HEK293 (cell line): Measurements from ENCODE around the gene PDZD8.

ENCODE experiments used
- AEBP2 ChIP-seq: fragments of 450-650 bp; formaldehyde crosslinking; IDR thresholded peaks from 2 replicates; pipeline ENCODE4 v1.5.1; 2016; ENCODE audit warnings: missing biosample characterization, missing genetic modification characterization, borderline replicate concordance
- BCL11A ChIP-seq: fragments of 450-650 bp; formaldehyde crosslinking; IDR thresholded peaks from 2 replicates; pipeline ENCODE4 v1.5.1; 2016; ENCODE audit warnings: low read depth, missing biosample characterization, missing genetic modification characterization
- FEZF1 ChIP-seq: fragments of 450-650 bp; formaldehyde crosslinking; IDR thresholded peaks from 2 replicates; pipeline ENCODE4 v1.5.1; 2016; ENCODE audit warnings: missing biosample characterization, missing genetic modification characterization
- HOXC10 ChIP-seq: sonication (generic); formaldehyde crosslinking; IDR thresholded peaks from 2 replicates; pipeline ENCODE4 v1.8.1; 2023; ENCODE audit warnings: mild to moderate bottlenecking, missing genetic modification reagents
- KLF7 ChIP-seq: fragments of 450-650 bp; formaldehyde crosslinking; IDR thresholded peaks from 2 replicates; pipeline ENCODE4 v1.5.1; 2016; ENCODE audit warnings: missing biosample characterization, missing genetic modification characterization, borderline replicate concordance
- PATZ1 ChIP-seq: fragments of 450-650 bp; formaldehyde crosslinking; IDR thresholded peaks from 2 replicates; pipeline ENCODE4 v1.5.1; 2016; ENCODE audit warnings: missing biosample characterization, missing genetic modification characterization
- PRDM6 ChIP-seq: fragments of 450-650 bp; formaldehyde crosslinking; IDR thresholded peaks from 2 replicates; pipeline ENCODE4 v1.5.1; 2017; ENCODE audit warnings: missing biosample characterization, missing genetic modification characterization
- YY2 ChIP-seq: fragments of 450-650 bp; formaldehyde crosslinking; IDR thresholded peaks from 2 replicates; pipeline ENCODE4 v1.5.1; 2016; ENCODE audit warnings: missing biosample characterization, missing genetic modification characterization
- ZFP69B ChIP-seq: fragments of 450-650 bp; formaldehyde crosslinking; IDR thresholded peaks from 2 replicates; pipeline ENCODE4 v1.5.1; 2016; ENCODE audit warnings: missing biosample characterization, missing genetic modification characterization
- ZNF18 ChIP-seq: fragments of 450-650 bp; formaldehyde crosslinking; IDR thresholded peaks from 2 replicates; pipeline ENCODE4 v1.5.1; 2016; ENCODE audit warnings: missing biosample characterization, missing genetic modification characterization
- ZNF398 ChIP-seq: fragments of 450-650 bp; formaldehyde crosslinking; IDR thresholded peaks from 2 replicates; pipeline ENCODE4 v1.5.1; 2017; ENCODE audit warnings: missing biosample characterization, missing genetic modification characterization
- ZNF426 ChIP-seq: fragments of 450-650 bp; formaldehyde crosslinking; IDR thresholded peaks from 2 replicates; pipeline ENCODE4 v1.5.1; 2017; ENCODE audit warnings: missing biosample characterization, missing genetic modification characterization, mild to moderate bottlenecking, inconsistent platforms, moderate library complexity
- ZNF529 ChIP-seq: fragments of 450-650 bp; formaldehyde crosslinking; IDR thresholded peaks from 2 replicates; pipeline ENCODE4 v1.5.1; 2017; ENCODE audit warnings: missing genetic modification characterization, missing biosample characterization; ENCODE audit not compliant: insufficient replicate concordance
- ZNF624 ChIP-seq: fragments of 450-650 bp; formaldehyde crosslinking; IDR thresholded peaks from 2 replicates; pipeline ENCODE4 v1.5.1; 2017; ENCODE audit warnings: missing biosample characterization, missing genetic modification characterization
- ZNF629 ChIP-seq: fragments of 450-650 bp; formaldehyde crosslinking; IDR thresholded peaks from 2 replicates; pipeline ENCODE4 v1.5.1; 2017; ENCODE audit warnings: missing biosample characterization, missing genetic modification characterization
- ZNF654 ChIP-seq: fragments of 450-650 bp; formaldehyde crosslinking; IDR thresholded peaks from 2 replicates; pipeline ENCODE4 v1.5.1; 2016; ENCODE audit warnings: low read depth, missing biosample characterization, missing genetic modification characterization
- ZNF664 ChIP-seq: fragments of 450-650 bp; formaldehyde crosslinking; IDR thresholded peaks from 2 replicates; pipeline ENCODE4 v1.5.1; 2016; ENCODE audit warnings: missing biosample characterization, missing genetic modification characterization
- ZSCAN30 ChIP-seq: fragments of 450-650 bp; IDR thresholded peaks from 2 replicates; pipeline ENCODE4 v1.5.1; 2018; ENCODE audit warnings: missing biosample characterization, mild to moderate bottlenecking, missing genetic modification characterization, moderate library complexity
- TF ChIP-seq, protein P1 (sequence below): fragments of 450-650 bp; formaldehyde crosslinking; IDR thresholded peaks from 2 replicates; pipeline ENCODE4 v1.5.1; 2016; ENCODE audit warnings: missing biosample characterization, missing genetic modification characterization
- TF ChIP-seq, protein P2 (sequence below): fragments of 450-650 bp; IDR thresholded peaks from 2 replicates; pipeline ENCODE4 v1.5.1; 2018; ENCODE audit warnings: missing biosample characterization, missing genetic modification characterization
- TF ChIP-seq, protein P3 (sequence below): fragments of 450-650 bp; formaldehyde crosslinking; IDR thresholded peaks from 2 replicates; pipeline ENCODE4; 2016; ENCODE audit warnings: missing biosample characterization, missing genetic modification characterization
- TF ChIP-seq, protein P4 (sequence below): fragments of 450-650 bp; formaldehyde crosslinking; IDR thresholded peaks from 2 replicates; pipeline ENCODE4 v1.5.1; 2017; ENCODE audit warnings: missing biosample characterization, missing genetic modification characterization

The PDZD8 gene

GRCh38 chr10:117364110-117364960 lies 10.9 kb downstream of the PDZD8 start (continued):
- TF ChIP-seq, protein P1, sequence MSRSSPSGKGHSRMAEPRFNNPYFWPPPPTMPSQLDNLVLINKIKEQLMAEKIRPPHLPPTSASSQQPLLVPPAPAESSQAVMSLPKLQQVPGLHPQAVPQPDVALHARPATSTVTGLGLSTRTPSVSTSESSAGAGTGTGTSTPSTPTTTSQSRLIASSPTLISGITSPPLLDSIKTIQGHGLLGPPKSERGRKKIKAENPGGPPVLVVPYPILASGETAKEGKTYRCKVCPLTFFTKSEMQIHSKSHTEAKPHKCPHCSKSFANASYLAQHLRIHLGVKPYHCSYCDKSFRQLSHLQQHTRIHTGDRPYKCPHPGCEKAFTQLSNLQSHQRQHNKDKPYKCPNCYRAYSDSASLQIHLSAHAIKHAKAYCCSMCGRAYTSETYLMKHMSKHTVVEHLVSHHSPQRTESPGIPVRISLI (tag by site-specific recombination) = peak; percentile 72; the same call in 1 of the 2 replicates
- TF ChIP-seq, protein P2, sequence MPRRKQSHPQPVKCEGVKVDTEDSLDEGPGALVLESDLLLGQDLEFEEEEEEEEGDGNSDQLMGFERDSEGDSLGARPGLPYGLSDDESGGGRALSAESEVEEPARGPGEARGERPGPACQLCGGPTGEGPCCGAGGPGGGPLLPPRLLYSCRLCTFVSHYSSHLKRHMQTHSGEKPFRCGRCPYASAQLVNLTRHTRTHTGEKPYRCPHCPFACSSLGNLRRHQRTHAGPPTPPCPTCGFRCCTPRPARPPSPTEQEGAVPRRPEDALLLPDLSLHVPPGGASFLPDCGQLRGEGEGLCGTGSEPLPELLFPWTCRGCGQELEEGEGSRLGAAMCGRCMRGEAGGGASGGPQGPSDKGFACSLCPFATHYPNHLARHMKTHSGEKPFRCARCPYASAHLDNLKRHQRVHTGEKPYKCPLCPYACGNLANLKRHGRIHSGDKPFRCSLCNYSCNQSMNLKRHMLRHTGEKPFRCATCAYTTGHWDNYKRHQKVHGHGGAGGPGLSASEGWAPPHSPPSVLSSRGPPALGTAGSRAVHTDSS (tag by site-specific recombination) = no peak
- no peak for TF ChIP-seq ZNF629 (tag by site-specific recombination)
- TF ChIP-seq HOXC10 (CRISPR knock-in tag) = no peak
- TF ChIP-seq ZNF529 (tag by site-specific recombination) = no peak
- TF ChIP-seq ZSCAN30 (tag by site-specific recombination) = no peak
- peak; percentile 66 for TF ChIP-seq ZNF398 (tag by site-specific recombination)
- peak; percentile 45; the same call in 1 of the 2 replicates for TF ChIP-seq ZNF18 (tag by site-specific recombination)
- TF ChIP-seq PRDM6 (tag by site-specific recombination) = no peak
- no peak for TF ChIP-seq ZNF624
- no peak for TF ChIP-seq ZNF426
- TF ChIP-seq ZNF654 = no peak
- TF ChIP-seq, protein P3, sequence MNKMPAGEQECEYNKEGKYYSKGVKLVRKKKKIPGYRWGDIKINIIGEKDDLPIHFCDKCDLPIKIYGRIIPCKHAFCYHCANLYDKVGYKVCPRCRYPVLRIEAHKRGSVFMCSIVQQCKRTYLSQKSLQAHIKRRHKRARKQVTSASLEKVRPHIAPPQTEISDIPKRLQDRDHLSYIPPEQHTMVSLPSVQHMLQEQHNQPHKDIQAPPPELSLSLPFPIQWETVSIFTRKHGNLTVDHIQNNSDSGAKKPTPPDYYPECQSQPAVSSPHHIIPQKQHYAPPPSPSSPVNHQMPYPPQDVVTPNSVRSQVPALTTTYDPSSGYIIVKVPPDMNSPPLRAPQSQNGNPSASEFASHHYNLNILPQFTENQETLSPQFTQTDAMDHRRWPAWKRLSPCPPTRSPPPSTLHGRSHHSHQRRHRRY (tag by site-specific recombination) = no peak
- no peak for TF ChIP-seq BCL11A (tag by site-specific recombination)
- TF ChIP-seq KLF7 = no peak
- TF ChIP-seq PATZ1 = peak; percentile 24; the same call in 1 of the 2 replicates
- no peak for TF ChIP-seq ZFP69B (tag by site-specific recombination)
- no peak for TF ChIP-seq YY2
- TF ChIP-seq ZNF664 (tag by site-specific recombination) = peak; percentile 93
- TF ChIP-seq, protein P4, sequence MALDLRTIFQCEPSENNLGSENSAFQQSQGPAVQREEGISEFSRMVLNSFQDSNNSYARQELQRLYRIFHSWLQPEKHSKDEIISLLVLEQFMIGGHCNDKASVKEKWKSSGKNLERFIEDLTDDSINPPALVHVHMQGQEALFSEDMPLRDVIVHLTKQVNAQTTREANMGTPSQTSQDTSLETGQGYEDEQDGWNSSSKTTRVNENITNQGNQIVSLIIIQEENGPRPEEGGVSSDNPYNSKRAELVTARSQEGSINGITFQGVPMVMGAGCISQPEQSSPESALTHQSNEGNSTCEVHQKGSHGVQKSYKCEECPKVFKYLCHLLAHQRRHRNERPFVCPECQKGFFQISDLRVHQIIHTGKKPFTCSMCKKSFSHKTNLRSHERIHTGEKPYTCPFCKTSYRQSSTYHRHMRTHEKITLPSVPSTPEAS (tag by site-specific recombination) = peak; percentile 81
- no peak for TF ChIP-seq AEBP2 (tag by site-specific recombination)
- no peak for TF ChIP-seq FEZF1 (tag by site-specific recombination)
